Glutamatergic neuron (in vitro differentiated cells): ENCODE results near the gene DUSP10. TPM values are rescaled to one million over a fixed set of nuclear protein-coding genes. Genes with fewer than 3 reads are reported as not detected.

Experiments
- DNase-seq: peaks from one replicate; pipeline ENCODE4 v3.0.0; 2022
- H3K27ac Mint-ChIP-seq: one replicate; pipeline ENCODE4 v1.8.0; 2020; ENCODE audit warnings: mild to moderate bottlenecking, mixed read lengths, inconsistent platforms; ENCODE audit not compliant: unreplicated experiment
- H3K27me3 Mint-ChIP-seq: one replicate; pipeline ENCODE4 v1.8.0; 2020; ENCODE audit warnings: mild to moderate bottlenecking, moderate library complexity, mixed read lengths, inconsistent platforms; ENCODE audit not compliant: unreplicated experiment
- H3K36me3 Mint-ChIP-seq: one replicate; pipeline ENCODE4 v1.8.0; 2020; ENCODE audit warnings: mild to moderate bottlenecking, mixed read lengths, inconsistent platforms; ENCODE audit not compliant: unreplicated experiment
- H3K4me1 Mint-ChIP-seq: one replicate; pipeline ENCODE4 v1.8.0; 2020; ENCODE audit warnings: mild to moderate bottlenecking, low read depth, mixed read lengths, inconsistent platforms; ENCODE audit not compliant: unreplicated experiment
- H3K4me3 Mint-ChIP-seq: one replicate; pipeline ENCODE4 v1.8.0; 2020; ENCODE audit warnings: mild to moderate bottlenecking, mixed read lengths, inconsistent platforms; ENCODE audit not compliant: unreplicated experiment
- H3K9me3 Mint-ChIP-seq: one replicate; pipeline ENCODE4 v1.8.0; 2020; ENCODE audit warnings: mild to moderate bottlenecking, moderate library complexity, mixed read lengths, inconsistent platforms; ENCODE audit not compliant: unreplicated experiment
- CTCF ChIP-seq: fragments of 200-600 bp; sonication (generic); IDR thresholded peaks from one replicate; pipeline ENCODE4 v1.5.0; 2021; ENCODE audit not compliant: partially characterized antibody, unreplicated experiment
- total RNA-seq: library from RNA; stranded (reverse); fragmentation: NEBNext Ultra II Directional; extraction: Animal tissue kit (Norgen Biotek cat#: 25700); gene quantifications from one replicate; pipeline ENCODE4 v1.2.1, GENCODE V29; 2021; ENCODE audit not compliant: unreplicated experiment

The DUSP10 gene
- total RNA-seq, 1 donor from 2014 or later = 21.5 TPM

GRCh38 chr1:221667504-221667903, 74.4 kb downstream of the DUSP10 start:
- no peak overlapping the region for H3K27ac Mint-ChIP-seq
- DNase-seq = no peak
- TF ChIP-seq CTCF = no peak

GRCh38 chr1:221664253-221664652, 77.6 kb downstream of the DUSP10 start:
- Mint-ChIP-seq H3K27ac (no peak overlapping the region), H3K4me1 (no peaks in the 10 kb centered on the region), H3K36me3 (no peaks in the 10 kb centered on the region), H3K27me3 (no peaks in the 10 kb centered on the region), H3K4me3 (no peak overlapping the region), H3K9me3 (no peaks in the 10 kb centered on the region)
- TF ChIP-seq CTCF = no peak
- DNase-seq = no peak

More at GRCh38 chr1:221667504-221667903, 74.4 kb downstream of the DUSP10 start:
- no peak overlapping the region for H3K4me3 Mint-ChIP-seq
- no peaks in the 10 kb centered on the region for H3K9me3 Mint-ChIP-seq
- no peaks in the 10 kb centered on the region for H3K4me1 Mint-ChIP-seq
- H3K27me3 Mint-ChIP-seq = no peaks in the 10 kb centered on the region
- no peaks in the 10 kb centered on the region for H3K36me3 Mint-ChIP-seq

GRCh38 chr1:221663321-221663720, 78.6 kb downstream of the DUSP10 start:
- H3K36me3 Mint-ChIP-seq = no peaks in the 10 kb centered on the region
- no peak overlapping the region for H3K27ac Mint-ChIP-seq
- H3K4me3 Mint-ChIP-seq = no peak overlapping the region
- H3K27me3 Mint-ChIP-seq = no peaks in the 10 kb centered on the region
- no peak for TF ChIP-seq CTCF
- no peaks in the 10 kb centered on the region for H3K9me3 Mint-ChIP-seq
- H3K4me1 Mint-ChIP-seq = no peaks in the 10 kb centered on the region
- DNase-seq = no peak

GRCh38 chr1:221655766-221656305, 86.1 kb downstream of the DUSP10 start:
- no peak for DNase-seq
- H3K27ac Mint-ChIP-seq = no peak overlapping the region

More at GRCh38 chr1:221655766-221656305, 86.1 kb downstream of the DUSP10 start:
- Mint-ChIP-seq H3K9me3 (no peaks in the 10 kb centered on the region), H3K4me3 (no peak overlapping the region), H3K4me1 (no peaks in the 10 kb centered on the region), H3K27me3 (no peaks in the 10 kb centered on the region), H3K36me3 (no peaks in the 10 kb centered on the region)
- no peak for TF ChIP-seq CTCF
